Measurements from ENCODE around the gene OSBPL5. TPM values are rescaled to one million over a fixed set of nuclear protein-coding genes. Genes with fewer than 3 reads are reported as not detected.

The OSBPL5 gene
- total and polyA plus RNA-seq, 9 of the 15 experiments (the other 6 are each of a cell fraction or from before 2014, with no cell fraction given): 0.06 to 14.8 (median 3.2) TPM

DNA sequence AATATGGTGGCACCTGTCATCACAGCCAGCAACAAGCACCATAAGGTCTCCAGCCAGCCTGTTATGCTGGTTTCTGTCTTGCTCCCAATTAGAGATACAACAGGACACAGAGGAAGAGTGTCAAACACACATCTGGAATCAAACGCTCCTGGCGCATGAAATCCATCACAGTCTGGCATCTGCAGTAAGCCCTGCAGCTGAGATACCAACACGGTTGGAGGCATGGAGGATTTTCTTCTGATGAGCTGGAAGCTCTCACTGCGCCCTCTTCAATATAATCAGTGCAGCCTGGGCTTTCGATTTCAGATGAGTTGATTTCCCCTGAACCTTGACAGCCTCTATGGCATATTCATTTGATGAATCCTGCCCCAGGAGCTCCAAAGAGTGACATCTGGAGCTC lies 80.1 kb downstream of the OSBPL5 start:
- in situ Hi-C loops (cut with MboI): no loop called here
- H2AFZ ChIP-seq (ENCODE audit: low read depth, low read length): no peak overlapping the region

GRCh38 chr11:3083321-3083720 lies 81.8 kb downstream of the OSBPL5 start:
- no peak overlapping the region for H3K27ac ChIP-seq (ENCODE audit: extremely low read depth, low read depth, low read length)
- no peak overlapping the region for H3K4me3 ChIP-seq
- 18% methylated on average over 3 of the region's 8 CpGs for WGBS (ENCODE audit: insufficient coverage, low coverage, missing lambda C conversion rate)
- in situ Hi-C loops (cut with MboI) (no loop called here), intact Hi-C loops (cut with micrococcal nuclease) (no loop called here)
- H3K4me2 ChIP-seq (ENCODE audit: insufficient read depth, low read length): no peak overlapping the region
- no peaks in the 10 kb centered on the region for H4K20me1 ChIP-seq (replicated peaks; ENCODE audit: control insufficient read depth, insufficient read depth, low read length)
- H2AFZ ChIP-seq (ENCODE audit: low read depth, low read length): no peak overlapping the region
- no peak for DNase-seq (ENCODE audit: extremely low read depth in 1 of 4, low spot score in 3 of 4)
- H3K79me2 ChIP-seq (ENCODE audit: control insufficient read depth, insufficient read depth, low read length): no peaks in the 10 kb centered on the region
- peaks cover 0 to 26% of the 10 kb centered on the region in 2 experiments; a peak in 2 of 5 replicates for H3K4me1 ChIP-seq (replicated peaks in 1 of 2; ENCODE audit: control insufficient read depth in 2 of 2, insufficient read depth in 2 of 2, low read length in 2 of 2)
- H3K27me3 ChIP-seq (ENCODE audit: control insufficient read depth in 2 of 2, insufficient read depth in 2 of 2, low read length in 2 of 2): peaks cover 0 to 18% of the 10 kb centered on the region in 2 experiments; a peak in 2 of 5 replicates
- H3K9ac ChIP-seq (ENCODE audit: insufficient read depth in 1 of 2, low read depth in 2 of 2, low read length in 2 of 2): no peak overlapping the region
- BruUV-seq (replicated peaks): no TSS peak
- ATAC-seq: no peak
- no peaks in the 10 kb centered on the region for H3K9me3 ChIP-seq (replicated peaks; ENCODE audit: control insufficient read depth, insufficient read depth, low read depth, low read length)
- no peaks in the 10 kb centered on the region for H3K9me1 ChIP-seq (ENCODE audit: control insufficient read depth, insufficient read depth, low read length)
- ChIA-PET POLR2A (interaction anchor here (1.5 kb wide), 1 partner anchor 26 kb away, joined by 5 read pairs; the partner anchor contains the start of gene CARS1), CTCF (ENCODE audit: low intra/inter-chr PET ratio) (no interaction called here)
- FAIRE-seq: no peak
- TF ChIP-seq NUFIP1 (IDR thresholded peaks at IDR 0.05; ENCODE audit: partially characterized antibody): no peak
- no peaks in the 10 kb centered on the region for H3K36me3 ChIP-seq (ENCODE audit: control insufficient read depth, insufficient read depth, low read length)

More for the DNA sequence above, 80.1 kb downstream of the OSBPL5 start:
- Histone ChIP-seq H3K9me1 (ENCODE audit: control insufficient read depth, insufficient read depth, low read length) (no peaks in the 10 kb centered on the region), H3K9ac (ENCODE audit: insufficient read depth in 1 of 2, low read depth in 2 of 2, low read length in 2 of 2) (no peak overlapping the region), H3K4me2 (ENCODE audit: insufficient read depth, low read length) (no peak overlapping the region), H3K27me3 (ENCODE audit: control insufficient read depth in 2 of 2, insufficient read depth in 2 of 2, low read length in 2 of 2) (peaks cover 0 to 18% of the 10 kb centered on the region in 2 experiments; a peak in 2 of 5 replicates), H3K36me3 (ENCODE audit: control insufficient read depth, insufficient read depth, low read length) (no peaks in the 10 kb centered on the region), H3K4me1 (replicated peaks in 1 of 2; ENCODE audit: control insufficient read depth in 2 of 2, insufficient read depth in 2 of 2, low read length in 2 of 2) (peaks cover 0 to 29% of the 10 kb centered on the region in 2 experiments; a peak in 2 of 5 replicates), H3K79me2 (ENCODE audit: control insufficient read depth, insufficient read depth, low read length) (no peaks in the 10 kb centered on the region), H3K4me3 (no peak overlapping the region), H4K20me1 (replicated peaks; ENCODE audit: control insufficient read depth, insufficient read depth, low read length) (no peaks in the 10 kb centered on the region), H3K27ac (ENCODE audit: extremely low read depth, low read depth, low read length) (no peak overlapping the region), H3K9me3 (replicated peaks; ENCODE audit: control insufficient read depth, insufficient read depth, low read depth, low read length) (no peaks in the 10 kb centered on the region)
- intact Hi-C loops (cut with micrococcal nuclease): no loop called here
- ChIA-PET POLR2A (interaction anchor here (0.7 to 1.1 kb wide), 2 partner anchors 139 to 156 kb away, joined by 3 to 4 read pairs; no protein-coding TSS in a partner anchor), CTCF (ENCODE audit: low intra/inter-chr PET ratio) (no interaction called here)
- ATAC-seq: no peak
- FAIRE-seq: no peak
- WGBS (ENCODE audit: insufficient coverage, low coverage, missing lambda C conversion rate): 11% methylated on average over 5 of the region's 5 CpGs
- DNase-seq (ENCODE audit: extremely low read depth in 1 of 4, low spot score in 3 of 4): no peak
- no TSS peak for BruUV-seq (replicated peaks)
- no peak for TF ChIP-seq ZNF263 (CRISPR knock-in tag; IDR thresholded peaks at IDR 0.05; ENCODE audit: borderline replicate concordance)
